RWPE2 (cell line): ENCODE results near the gene TAS1R3.

Experiments used
- ATAC-seq: fragments of 200-7000 bp; cut with Tn5 transposase; 3 replicates; pipeline ENCODE4 v1.9.1; 2021; ENCODE audit warnings: low read depth
- DNase-seq: peaks from one replicate; pipeline ENCODE4 v3.0.0-alpha.2; 2020; ENCODE audit warnings: low spot score
- H3K27ac ChIP-seq: fragments of 450-650 bp; 2 replicates; pipeline ENCODE4 v1.5.1; 2017; ENCODE audit warnings: mild to moderate bottlenecking; ENCODE audit not compliant: poor library complexity, severe bottlenecking
- H3K27me3 ChIP-seq: fragments of 250-450 bp; sonication (Bioruptor Pico); 2 replicates; pipeline ENCODE4 v1.5.1; 2021; ENCODE audit warnings: mild to moderate bottlenecking, moderate library complexity; ENCODE audit not compliant: insufficient read depth, poor library complexity, severe bottlenecking
- H3K36me3 ChIP-seq: fragments of 250-450 bp; sonication (Bioruptor Pico); 2 replicates; pipeline ENCODE4 v1.5.1; 2020; ENCODE audit warnings: low read depth, mild to moderate bottlenecking, moderate library complexity
- H3K4me1 ChIP-seq: fragments of 250-450 bp; sonication (Bioruptor Pico); 2 replicates; pipeline ENCODE4 v1.5.1; 2021; ENCODE audit warnings: mild to moderate bottlenecking, moderate library complexity; ENCODE audit not compliant: insufficient read depth, poor library complexity, severe bottlenecking
- H3K4me3 ChIP-seq: fragments of 250-450 bp; sonication (Bioruptor Pico); 2 replicates; pipeline ENCODE4 v1.5.1; 2021; ENCODE audit warnings: mild to moderate bottlenecking, moderate library complexity; ENCODE audit not compliant: severe bottlenecking
- H3K9me3 ChIP-seq: fragments of 250-450 bp; sonication (Bioruptor Pico); 2 replicates; pipeline ENCODE4 v1.5.1; 2021; ENCODE audit warnings: mild to moderate bottlenecking, moderate library complexity; ENCODE audit not compliant: severe bottlenecking
- TF ChIP-seq, protein P1 (sequence below): fragments of 450-650 bp; IDR thresholded peaks from one replicate; pipeline ENCODE4 v1.5.1; 2017; ENCODE audit warnings: mild to moderate bottlenecking, moderate library complexity; ENCODE audit not compliant: poor library complexity, severe bottlenecking

Gene TAS1R3

DNA sequence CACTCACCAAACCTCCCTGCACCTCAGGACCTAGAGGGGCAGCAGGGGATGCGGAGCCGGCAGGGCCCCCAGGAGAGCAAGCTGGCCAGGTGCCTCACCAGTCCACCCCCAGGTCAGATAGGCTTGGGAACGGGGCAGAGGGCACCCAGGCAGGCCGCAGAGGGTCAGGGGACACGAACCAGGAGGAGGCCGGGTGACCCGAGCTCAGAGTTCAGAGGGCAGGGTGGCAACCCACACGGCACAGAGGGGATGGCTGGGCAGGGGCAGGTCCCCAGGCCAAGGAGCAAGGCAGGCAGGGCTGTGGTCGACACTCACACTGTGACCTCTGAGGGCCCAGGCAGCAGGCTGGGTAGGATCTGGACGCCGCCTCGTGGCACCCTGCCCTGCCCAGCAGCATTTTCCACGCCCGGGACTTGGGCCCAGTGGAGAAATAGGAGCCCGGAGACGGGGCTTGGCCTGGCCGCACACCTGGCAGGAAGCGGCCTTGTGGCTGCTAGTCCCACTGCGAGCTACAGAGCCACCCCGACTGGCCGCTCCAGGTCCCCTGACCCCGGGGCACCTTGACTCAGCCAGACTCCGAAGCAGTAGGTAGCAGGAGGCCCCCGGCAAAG lies 12.8 kb downstream of the TAS1R3 start:
- Histone ChIP-seq H3K4me3 (no peak overlapping the region), H3K4me1 (peaks cover 26% of the 10 kb centered on the region), H3K27ac (peak overlapping the region; percentile 98), H3K27me3 (no peaks in the 10 kb centered on the region), H3K9me3 (no peaks in the 10 kb centered on the region), H3K36me3 (peaks cover 22% of the 10 kb centered on the region)
- 0 out of 3 replicates have a peak, but pooled peaks have one; percentile 0 for ATAC-seq
- DNase-seq = no peak
- TF ChIP-seq, protein P1, sequence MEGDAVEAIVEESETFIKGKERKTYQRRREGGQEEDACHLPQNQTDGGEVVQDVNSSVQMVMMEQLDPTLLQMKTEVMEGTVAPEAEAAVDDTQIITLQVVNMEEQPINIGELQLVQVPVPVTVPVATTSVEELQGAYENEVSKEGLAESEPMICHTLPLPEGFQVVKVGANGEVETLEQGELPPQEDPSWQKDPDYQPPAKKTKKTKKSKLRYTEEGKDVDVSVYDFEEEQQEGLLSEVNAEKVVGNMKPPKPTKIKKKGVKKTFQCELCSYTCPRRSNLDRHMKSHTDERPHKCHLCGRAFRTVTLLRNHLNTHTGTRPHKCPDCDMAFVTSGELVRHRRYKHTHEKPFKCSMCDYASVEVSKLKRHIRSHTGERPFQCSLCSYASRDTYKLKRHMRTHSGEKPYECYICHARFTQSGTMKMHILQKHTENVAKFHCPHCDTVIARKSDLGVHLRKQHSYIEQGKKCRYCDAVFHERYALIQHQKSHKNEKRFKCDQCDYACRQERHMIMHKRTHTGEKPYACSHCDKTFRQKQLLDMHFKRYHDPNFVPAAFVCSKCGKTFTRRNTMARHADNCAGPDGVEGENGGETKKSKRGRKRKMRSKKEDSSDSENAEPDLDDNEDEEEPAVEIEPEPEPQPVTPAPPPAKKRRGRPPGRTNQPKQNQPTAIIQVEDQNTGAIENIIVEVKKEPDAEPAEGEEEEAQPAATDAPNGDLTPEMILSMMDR = no peak

DNA sequence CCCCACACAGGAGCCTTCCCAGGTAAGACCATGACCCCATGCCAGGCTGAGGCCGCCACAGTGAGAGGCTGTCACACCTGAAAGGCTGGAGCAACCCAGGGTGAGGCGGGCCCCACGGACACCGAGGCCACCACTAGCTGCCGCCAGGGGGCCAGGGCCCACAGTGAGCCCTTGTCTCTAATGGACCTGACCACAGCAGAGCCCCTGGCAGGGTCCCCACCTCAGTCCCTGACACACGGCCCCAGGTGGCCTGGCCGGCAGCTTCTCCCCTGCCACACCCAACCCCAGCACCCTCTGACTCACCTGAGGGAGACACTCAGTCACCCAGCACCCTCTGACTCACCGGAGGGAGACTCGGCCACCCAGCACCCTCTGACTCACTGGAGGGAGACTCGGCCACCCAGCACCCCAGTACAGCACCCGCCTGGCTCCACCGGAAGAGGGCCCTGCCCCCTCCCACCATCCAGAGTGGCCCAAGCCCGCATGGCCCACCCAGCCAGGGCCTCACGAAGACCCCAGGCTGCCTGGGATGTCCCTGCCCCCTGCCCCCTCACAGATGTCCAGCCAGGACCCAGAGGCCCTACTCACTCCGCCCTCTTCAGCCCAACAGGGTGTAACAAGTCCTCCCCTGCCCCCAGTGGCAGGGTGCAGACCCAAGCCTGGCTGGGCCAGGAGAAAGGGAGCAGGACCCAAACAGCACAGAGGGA lies 13.7 kb downstream of the TAS1R3 start:
- Histone ChIP-seq H3K4me3 (peak overlapping the region; percentile 0), H3K9me3 (no peaks in the 10 kb centered on the region), H3K27ac (peak overlapping the region; percentile 98), H3K27me3 (no peaks in the 10 kb centered on the region), H3K4me1 (peaks cover 26% of the 10 kb centered on the region), H3K36me3 (peaks cover 19% of the 10 kb centered on the region)
- DNase-seq (peak; percentile 97), ATAC-seq (peak; percentile 75)
- TF ChIP-seq, protein P1 = peak; percentile 43

DNA sequence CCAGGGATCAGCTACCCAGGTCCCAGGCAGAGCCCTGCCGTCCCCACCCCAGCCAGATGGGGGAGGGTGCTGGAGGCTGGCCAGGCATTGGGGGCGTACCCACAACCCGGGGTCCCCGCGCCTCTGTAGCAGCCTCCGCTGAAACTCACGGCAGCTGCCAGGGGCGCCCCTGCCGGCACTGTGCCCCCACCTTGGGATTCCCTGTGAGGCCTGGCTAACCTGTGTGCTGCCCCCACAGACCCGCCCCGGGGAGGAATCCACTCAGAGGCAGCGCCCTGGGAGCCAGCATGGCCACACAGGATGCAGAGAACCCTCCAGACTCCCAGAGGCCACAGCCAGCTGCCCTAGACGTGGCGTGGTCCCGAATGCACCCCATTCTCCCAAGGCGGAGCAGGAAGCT lies 14.3 kb downstream of the TAS1R3 start:
- no peaks in the 10 kb centered on the region for H3K9me3 ChIP-seq
- peak overlapping the region; percentile 98 for H3K27ac ChIP-seq
- DNase-seq = peak; percentile 82
- H3K27me3 ChIP-seq = no peaks in the 10 kb centered on the region
- TF ChIP-seq, protein P1 = no peak
- peaks cover 26% of the 10 kb centered on the region for H3K4me1 ChIP-seq
- peak; percentile 42 for ATAC-seq
- H3K4me3 ChIP-seq = peak overlapping the region; percentile 0
- H3K36me3 ChIP-seq = peaks cover 14% of the 10 kb centered on the region

DNA sequence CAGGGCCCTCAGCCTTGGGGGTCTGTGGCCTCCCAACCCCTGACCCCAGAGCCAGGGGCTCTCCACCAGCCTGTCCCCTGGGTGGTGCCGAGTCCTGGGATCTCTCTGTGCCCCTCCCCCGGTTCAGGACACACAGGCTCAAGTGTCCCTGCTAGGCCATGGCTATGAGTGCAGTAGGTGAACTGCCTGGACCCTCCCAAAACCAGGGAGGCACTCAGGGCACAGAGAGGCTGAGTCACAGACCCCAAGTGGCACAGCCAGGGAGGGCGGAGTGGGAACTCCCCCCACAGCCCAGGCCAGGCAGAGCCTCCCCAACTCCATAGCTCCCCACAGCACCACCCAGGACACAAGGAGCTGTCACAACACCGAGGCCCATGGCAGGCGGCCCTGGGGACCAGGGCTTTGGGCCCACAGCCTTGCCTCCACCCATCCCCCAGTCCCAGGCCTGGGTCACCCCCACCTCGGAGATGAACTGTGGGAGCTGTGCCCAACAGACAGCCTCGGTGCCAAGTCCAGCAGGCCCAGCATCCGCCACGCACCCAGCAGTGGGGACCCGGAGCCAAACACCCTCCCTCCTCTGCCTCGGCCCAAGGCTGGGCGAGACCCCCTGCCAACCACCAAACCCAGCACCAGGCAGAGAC lies 14.9 kb downstream of the TAS1R3 start:
- ATAC-seq (no peak), DNase-seq (no peak)
- Histone ChIP-seq H3K4me3 (no peak overlapping the region), H3K27ac (peak overlapping the region; percentile 98), H3K9me3 (no peaks in the 10 kb centered on the region), H3K27me3 (no peaks in the 10 kb centered on the region), H3K36me3 (peaks cover 8% of the 10 kb centered on the region), H3K4me1 (peaks cover 26% of the 10 kb centered on the region)
- TF ChIP-seq, protein P1 = no peak
